IMR-90 (cell line): Measurements from ENCODE around the gene OSBP2. TPM values are rescaled to one million over a fixed set of nuclear protein-coding genes. Genes with fewer than 3 reads are reported as not detected.

Experiments
- ATAC-seq: fragments of 200-7000 bp; cut with Tn5 transposase; 2 replicates; pipeline ENCODE4 v1.9.1; 2020; ENCODE audit warnings: low read depth, mild to moderate bottlenecking, moderate library complexity
- BruUV-seq: library from RNA; stranded (reverse); fragments of 400-500 nt; replicated peaks from 2 replicates; lab custom pipeline; 2021; lab: Mats Ljungman, UMichigan
- CTCF ChIA-PET: fragments of 300-600 bp; formaldehyde crosslinking; extraction: SDS; loops from one replicate; lab custom pipeline; 2021; ENCODE audit warnings: antibody characterized with exemption; lab: Yijun Ruan, JAX
- POLR2A ChIA-PET: fragments of 300-600 bp; sonication (Branson Sonifier 250); formaldehyde crosslinking; loops from one replicate; lab custom pipeline; 2022; ENCODE audit warnings: antibody characterized with exemption; ENCODE audit not compliant: unreplicated experiment; lab: Charles Lee
- DNase-seq: peaks from one replicate; pipeline ENCODE4 v3.0.0; 2013
- H2AFZ ChIP-seq: replicated peaks from 2 replicates; pipeline ENCODE3; 2013; ENCODE audit warnings: low read length, mild to moderate bottlenecking; ENCODE audit not compliant: poor library complexity
- H2AK5ac ChIP-seq: 2 replicates; pipeline ENCODE4 v1.6.1; 2013; ENCODE audit warnings: low read depth, low read length, inconsistent platforms
- H2AK9ac ChIP-seq: replicated peaks from 2 replicates; pipeline ENCODE3; 2013; ENCODE audit warnings: mild to moderate bottlenecking, low read depth, low read length, moderate library complexity; ENCODE audit not compliant: poor library complexity
- H2BK120ac ChIP-seq: 2 replicates; pipeline ENCODE4 v1.6.1; 2013; ENCODE audit warnings: low read depth, low read length, inconsistent platforms
- H2BK15ac ChIP-seq: 3 replicates; pipeline ENCODE4 v1.6.1; 2013; ENCODE audit warnings: low read depth, low read length, inconsistent platforms
- H2BK20ac ChIP-seq: 2 replicates; pipeline ENCODE4 v1.6.1; 2013; ENCODE audit warnings: low read depth, mild to moderate bottlenecking, inconsistent platforms, low read length, moderate library complexity
- H2BK5ac ChIP-seq: 2 replicates; pipeline ENCODE4 v1.6.1; 2013; ENCODE audit warnings: mild to moderate bottlenecking, low read depth, low read length, inconsistent platforms; ENCODE audit not compliant: poor library complexity, severe bottlenecking
- H3K14ac ChIP-seq: replicated peaks from 2 replicates; pipeline ENCODE4 v1.6.1; 2013; ENCODE audit warnings: low read depth, low read length, inconsistent platforms
- H3K18ac ChIP-seq: 2 replicates; pipeline ENCODE4 v1.6.1; 2013; ENCODE audit warnings: low read depth, low read length, control low read depth
- H3K23ac ChIP-seq: 2 replicates; pipeline ENCODE4 v1.6.1; 2013; ENCODE audit warnings: low read depth, low read length, inconsistent platforms
- H3K27ac ChIP-seq: 2 replicates; pipeline ENCODE4 v1.5.1; 2013; ENCODE audit warnings: mild to moderate bottlenecking, control low read depth, low read length; ENCODE audit not compliant: insufficient read depth
- H3K27me3 ChIP-seq: 2 replicates; pipeline ENCODE4 v1.6.1; 2013; ENCODE audit warnings: low read length; ENCODE audit not compliant: control insufficient read depth, insufficient read depth
- H3K36me3 ChIP-seq: 2 replicates; pipeline ENCODE4 v1.6.1; 2013; ENCODE audit warnings: low read length, mixed read lengths; ENCODE audit not compliant: control insufficient read depth, insufficient read depth
- H3K4ac ChIP-seq: 2 replicates; pipeline ENCODE4 v1.6.1; 2013; ENCODE audit warnings: low read depth, low read length, inconsistent platforms
- H3K4me1 ChIP-seq: 2 replicates; pipeline ENCODE4 v1.6.1; 2013; ENCODE audit warnings: low read length, mixed read lengths; ENCODE audit not compliant: control insufficient read depth, insufficient read depth
- H3K4me2 ChIP-seq: 2 replicates; pipeline ENCODE4 v1.6.1; 2013; ENCODE audit warnings: low read depth, mild to moderate bottlenecking, control low read depth, low read length, moderate library complexity
- H3K4me3 ChIP-seq: 2 replicates; pipeline ENCODE4 v1.5.1; 2013; ENCODE audit warnings: low read depth, mild to moderate bottlenecking, control low read depth, low read length, moderate library complexity; ENCODE audit not compliant: insufficient read depth
- H3K56ac ChIP-seq: 2 replicates; pipeline ENCODE4 v1.6.1; 2013; ENCODE audit warnings: low read length, inconsistent platforms; ENCODE audit not compliant: insufficient read depth; ENCODE audit errors: extremely low read depth
- H3K79me1 ChIP-seq, 2 experiments: 2 replicates each; pipeline ENCODE4 v1.6.1; 2013; ENCODE audit warnings: low read length in 2 of 2, inconsistent platforms in 1 of 2, low read depth in 1 of 2
- H3K9ac ChIP-seq: 2 replicates; pipeline ENCODE4 v1.6.1; 2013; ENCODE audit warnings: low read depth, low read length, control low read depth
- H3K9me1 ChIP-seq: 2 replicates; pipeline ENCODE4 v1.6.1; 2013; ENCODE audit warnings: low read length, inconsistent platforms; ENCODE audit not compliant: insufficient read depth
- H3K9me3 ChIP-seq: 2 replicates; pipeline ENCODE4 v1.6.1; 2013; ENCODE audit warnings: low read length; ENCODE audit not compliant: control insufficient read depth, insufficient read depth
- H4K20me1 ChIP-seq: 2 replicates; pipeline ENCODE4 v1.6.1; 2013; ENCODE audit warnings: low read length, inconsistent platforms; ENCODE audit not compliant: insufficient read depth
- H4K5ac ChIP-seq: 2 replicates; pipeline ENCODE4 v1.6.1; 2013; ENCODE audit warnings: mild to moderate bottlenecking, low read depth, low read length, control low read depth
- H4K8ac ChIP-seq, 2 experiments: 2 replicates each; pipeline ENCODE4 v1.6.1; 2013; ENCODE audit warnings: low read depth in 2 of 2, low read length in 2 of 2, control low read depth in 1 of 2, inconsistent platforms in 1 of 2
- H4K91ac ChIP-seq: 2 replicates; pipeline ENCODE4 v1.6.1; 2013; ENCODE audit warnings: low read depth, low read length, inconsistent platforms; ENCODE audit not compliant: insufficient read depth
- MAZ ChIP-seq: IDR thresholded peaks from 2 replicates; pipeline ENCODE4 v1.6.1; 2012; ENCODE audit warnings: low read depth, mild to moderate bottlenecking, low read length, improper control_type of control experiment, moderate library complexity, borderline replicate concordance
- MXI1 ChIP-seq: IDR thresholded peaks from 2 replicates; pipeline ENCODE4 v1.6.1; 2012; ENCODE audit warnings: low read depth, mild to moderate bottlenecking, low read length, moderate library complexity, borderline replicate concordance
- USF2 ChIP-seq: fragments of 150-350 bp; IDR thresholded peaks from 2 replicates; pipeline ENCODE4 v1.6.1; 2017; ENCODE audit warnings: mild to moderate bottlenecking, antibody characterized with exemption, low read length, low read depth
- WGBS, 2 experiments: methylation state at CpG; one replicate each; pipeline versions ENCODE4 v1.1.5 to v1.1.7; 2013; ENCODE audit warnings: missing lambda C conversion rate in 2 of 2; ENCODE audit not compliant: insufficient read length in 1 of 2; ENCODE audit errors: extremely low coverage in 2 of 2; 5-methylcytosine and 5-hydroxymethylcytosine counted together
- dilution Hi-C: fragments of 300-500 bp; cut with HindIII; formaldehyde crosslinking; loops from one replicate; pipeline ENCODE4 v1.14.3; 2018; ENCODE audit warnings: low sequenced_read_pairs; ENCODE audit not compliant: unreplicated experiment
- in situ Hi-C: fragments of 300-500 bp; cut with MboI; formaldehyde crosslinking; loops from 3 replicates; pipeline ENCODE4 v1.14.3; 2019; ENCODE audit warnings: low sequenced_read_pairs, inconsistent platforms, mixed read lengths
- intact Hi-C: fragments of 100-400 bp; cut with micrococcal nuclease; formaldehyde crosslinking; loops from 2 replicates; pipeline ENCODE4 v1.10.0; 2022
- polyA plus RNA-seq, 3 experiments: library from polyadenylated mRNA; depleted of rRNA; stranded (reverse); fragments of >200 nt; gene quantifications; 2 replicates each; pipeline ENCODE4 v1.2.3, GENCODE V29; 2012; ENCODE audit warnings: low replicate concordance in 1 of 3
- total RNA-seq: library from RNA; depleted of rRNA; stranded (reverse); fragments of >200 nt; gene quantifications from 2 replicates; pipeline ENCODE4 v1.2.3, GENCODE V29; 2012

The OSBP2 gene
- total and polyA plus RNA-seq, 2 of the 4 experiments (the other 2 are of a cell fraction): 1.8 to 2.2 TPM

- H2BK5ac ChIP-seq: no peak overlapping the region
- no peak overlapping the region for H3K27ac ChIP-seq
- H3K79me1 ChIP-seq: no peaks in the 10 kb centered on the region
- no peak overlapping the region for H3K4me3 ChIP-seq
- no peak overlapping the region for H3K9ac ChIP-seq
- no peak overlapping the region for H4K5ac ChIP-seq
- intact Hi-C loops: no loop called here
- POLR2A ChIA-PET: no interaction called here
- ATAC-seq (no peak), DNase-seq (no peak)
- no peak overlapping the region for H3K4me2 ChIP-seq
- in situ Hi-C loops: no loop called here
- no peak overlapping the region for H4K8ac ChIP-seq
- no peaks in the 10 kb centered on the region for H3K9me3 ChIP-seq
- no peaks in the 10 kb centered on the region; the same call in 1 of the 2 replicates for H3K4me1 ChIP-seq
- no peak overlapping the region for H2BK15ac ChIP-seq
- H3K18ac ChIP-seq: no peak overlapping the region
- CTCF ChIA-PET: no interaction called here
- no peak overlapping the region for H3K23ac ChIP-seq
- no peaks in the 10 kb centered on the region for H3K36me3 ChIP-seq
- no CpG with 5 or more reads among the region's 2 CpGs for WGBS, 2 experiments
- H2AK5ac ChIP-seq: no peak overlapping the region
- peaks cover 12% of the 10 kb centered on the region; the same call in 1 of the 2 replicates for H3K27me3 ChIP-seq
- H3K4ac ChIP-seq: no peak overlapping the region
- H4K91ac ChIP-seq: no peak overlapping the region
- no peak overlapping the region for H3K56ac ChIP-seq
- H2AFZ ChIP-seq: no peak overlapping the region
- no peak overlapping the region for H2BK20ac ChIP-seq
- H4K20me1 ChIP-seq: no peaks in the 10 kb centered on the region
- no peak for TF ChIP-seq MXI1
- no peak for TF ChIP-seq MAZ
- no peak for TF ChIP-seq USF2
- dilution Hi-C loops: no loop called here
- H3K14ac ChIP-seq: no peak overlapping the region
- H3K9me1 ChIP-seq: no peaks in the 10 kb centered on the region
- no peak overlapping the region for H2AK9ac ChIP-seq
- BruUV-seq: no TSS peak
- no peak overlapping the region for H2BK120ac ChIP-seq
Observed at GRCh38 chr22:30790366-30790765, 95.7 kb downstream of the OSBP2 start.
